HS-5 (cell line): ENCODE data around the gene LELP1.
"Not testable (repeated sequence)": the region's sequence is repeated elsewhere in the genome, so short reads cannot be mapped to it uniquely, and the experiment has no call there.

Source experiments
- DNase-seq: peaks from one replicate; pipeline ENCODE4 v3.0.0-alpha.2; 2012; ENCODE audit warnings: low read depth

LELP1 gene

GRCh38 chr1:153229076-153229829 is 26.0 kb downstream of the LELP1 start:
- not testable (repeated sequence) for DNase-seq

GRCh38 chr1:153231363-153231762 is 28.1 kb downstream of the LELP1 start:
- DNase-seq: no peak

- no peak for DNase-seq
These were observed 28.6 kb downstream of the LELP1 start for GRCh38 chr1:153231785-153232184.

- DNase-seq: no peak
These were observed 29.3 kb downstream of the LELP1 start for GRCh38 chr1:153232553-153232952.

GRCh38 chr1:153233448-153233847 is 30.2 kb downstream of the LELP1 start:
- no peak for DNase-seq

- no peak for DNase-seq
These were observed 35.3 kb downstream of the LELP1 start for GRCh38 chr1:153238527-153238926.

- no peak for DNase-seq
These were observed 38.9 kb downstream of the LELP1 start for GRCh38 chr1:153242160-153242559.

- DNase-seq: no peak
These were observed 42.2 kb downstream of the LELP1 start for GRCh38 chr1:153245466-153245865.

GRCh38 chr1:153246018-153246417 is 42.8 kb downstream of the LELP1 start:
- DNase-seq: no peak

GRCh38 chr1:153246825-153247224 is 43.6 kb downstream of the LELP1 start:
- no peak for DNase-seq

GRCh38 chr1:153248176-153248879 is 45.1 kb downstream of the LELP1 start:
- DNase-seq: no peak

GRCh38 chr1:153250166-153250565 is 46.9 kb downstream of the LELP1 start:
- no peak for DNase-seq

GRCh38 chr1:153251087-153251486 is 47.9 kb downstream of the LELP1 start:
- DNase-seq: no peak

GRCh38 chr1:153251562-153251961 is 48.3 kb downstream of the LELP1 start:
- DNase-seq: no peak

- DNase-seq: no peak
These were observed 48.8 kb downstream of the LELP1 start for GRCh38 chr1:153251988-153252387.

- DNase-seq: no peak
These were observed 49.8 kb downstream of the LELP1 start for GRCh38 chr1:153253076-153253475.

GRCh38 chr1:153253693-153254092 is 50.5 kb downstream of the LELP1 start:
- DNase-seq: no peak
